IPS-18a (cell line): ENCODE results near the gene ENTPD7.
"Not testable (repeated sequence)": the region's sequence is repeated elsewhere in the genome, so short reads cannot be mapped to it uniquely, and the experiment has no call there.

Experiments used
- H3K27ac ChIP-seq: one replicate; pipeline ENCODE4 v1.5.1; 2013; ENCODE audit warnings: low read length
- H3K27me3 ChIP-seq: one replicate; pipeline ENCODE4 v1.6.1; 2013; ENCODE audit warnings: mild to moderate bottlenecking, low read length; ENCODE audit not compliant: control insufficient read depth, insufficient read depth
- H3K36me3 ChIP-seq: one replicate; pipeline ENCODE4 v1.6.1; 2013; ENCODE audit warnings: low read depth, low read length; ENCODE audit not compliant: control insufficient read depth
- H3K4me1 ChIP-seq: one replicate; pipeline ENCODE4 v1.6.1; 2013; ENCODE audit warnings: low read depth, low read length; ENCODE audit not compliant: control insufficient read depth
- H3K4me3 ChIP-seq: one replicate; pipeline ENCODE4 v1.5.1; 2013; ENCODE audit warnings: low read length
- H3K9ac ChIP-seq: one replicate; pipeline ENCODE4 v1.6.1; 2013; ENCODE audit warnings: mild to moderate bottlenecking, low read length, moderate library complexity
- H3K9me3 ChIP-seq: one replicate; pipeline ENCODE4 v1.6.1; 2013; ENCODE audit warnings: low read depth, low read length; ENCODE audit not compliant: control insufficient read depth

Gene ENTPD7

DNA sequence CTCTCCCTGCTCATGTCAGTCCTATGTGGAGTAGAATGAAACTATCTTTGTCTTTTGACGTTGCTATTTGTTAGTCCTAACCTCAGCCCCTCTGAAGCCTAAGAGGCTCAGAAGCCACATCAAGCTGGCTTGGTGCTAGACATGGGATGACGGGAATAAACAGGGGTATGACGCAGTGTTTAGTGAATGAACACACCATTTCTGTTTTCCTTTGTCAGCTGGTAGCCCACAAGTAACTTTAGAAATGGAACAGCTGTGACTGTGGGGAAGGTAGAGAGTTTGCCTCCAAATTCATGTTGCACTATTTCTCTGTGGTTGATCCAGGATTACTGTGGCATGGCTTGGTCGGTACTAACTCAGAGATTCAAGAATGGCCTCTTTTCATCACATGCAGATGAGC, 41.3 kb downstream of the ENTPD7 start:
- Histone ChIP-seq H3K27ac (no peak overlapping the region), H3K9me3 (no peaks in the 10 kb centered on the region), H3K9ac (no peak overlapping the region), H3K4me1 (no peaks in the 10 kb centered on the region), H3K27me3 (no peaks in the 10 kb centered on the region), H3K36me3 (peaks cover 36% of the 10 kb centered on the region), H3K4me3 (no peak overlapping the region)

GRCh38 chr10:99708428-99709012, 49.2 kb downstream of the ENTPD7 start:
- Histone ChIP-seq H3K27ac (no peak overlapping the region), H3K27me3 (no peaks in the 10 kb centered on the region), H3K4me1 (no peaks in the 10 kb centered on the region), H3K4me3 (no peak overlapping the region), H3K9me3 (no peaks in the 10 kb centered on the region), H3K36me3 (peaks cover 42% of the 10 kb centered on the region), H3K9ac (no peak overlapping the region)

GRCh38 chr10:99709480-99710229, 50.3 kb downstream of the ENTPD7 start:
- H3K9me3 ChIP-seq: no peaks in the 10 kb centered on the region
- H3K27ac ChIP-seq: no peak overlapping the region
- H3K36me3 ChIP-seq: peaks cover 46% of the 10 kb centered on the region

GRCh38 chr10:99711129-99711719, 51.9 kb downstream of the ENTPD7 start:
- no peak overlapping the region for H3K4me3 ChIP-seq
- no peaks in the 10 kb centered on the region for H3K9me3 ChIP-seq
- H3K4me1 ChIP-seq: no peaks in the 10 kb centered on the region
- peaks cover 49% of the 10 kb centered on the region for H3K36me3 ChIP-seq
- H3K27me3 ChIP-seq: no peaks in the 10 kb centered on the region
- no peak overlapping the region for H3K27ac ChIP-seq
- H3K9ac ChIP-seq: no peak overlapping the region

More at GRCh38 chr10:99709480-99710229, 50.3 kb downstream of the ENTPD7 start:
- Histone ChIP-seq H3K4me3 (no peak overlapping the region), H3K4me1 (no peaks in the 10 kb centered on the region), H3K9ac (no peak overlapping the region), H3K27me3 (no peaks in the 10 kb centered on the region)

DNA sequence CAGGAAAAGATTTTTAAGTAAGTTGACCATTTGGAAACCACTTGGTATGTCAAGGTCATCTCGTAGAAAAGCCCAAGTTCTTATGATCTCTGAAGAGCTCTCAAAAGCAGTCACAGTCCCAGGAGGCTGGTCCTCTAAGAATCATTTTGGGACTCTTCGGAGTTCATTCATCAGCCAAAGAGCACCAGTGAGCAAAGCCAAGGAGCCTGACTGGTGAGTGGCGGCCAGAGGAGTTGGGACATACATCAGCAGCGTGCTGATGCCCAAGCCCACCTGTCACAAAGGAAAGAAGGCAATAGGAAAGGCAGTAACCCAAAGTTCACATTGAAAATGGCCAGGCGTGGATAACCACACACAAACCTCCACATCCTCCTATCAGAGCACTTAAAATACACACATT, 55.1 kb downstream of the ENTPD7 start:
- Histone ChIP-seq H3K4me3 (no peak overlapping the region), H3K27ac (no peak overlapping the region), H3K27me3 (no peaks in the 10 kb centered on the region), H3K4me1 (no peaks in the 10 kb centered on the region), H3K9ac (no peak overlapping the region), H3K36me3 (peaks cover 59% of the 10 kb centered on the region), H3K9me3 (no peaks in the 10 kb centered on the region)

DNA sequence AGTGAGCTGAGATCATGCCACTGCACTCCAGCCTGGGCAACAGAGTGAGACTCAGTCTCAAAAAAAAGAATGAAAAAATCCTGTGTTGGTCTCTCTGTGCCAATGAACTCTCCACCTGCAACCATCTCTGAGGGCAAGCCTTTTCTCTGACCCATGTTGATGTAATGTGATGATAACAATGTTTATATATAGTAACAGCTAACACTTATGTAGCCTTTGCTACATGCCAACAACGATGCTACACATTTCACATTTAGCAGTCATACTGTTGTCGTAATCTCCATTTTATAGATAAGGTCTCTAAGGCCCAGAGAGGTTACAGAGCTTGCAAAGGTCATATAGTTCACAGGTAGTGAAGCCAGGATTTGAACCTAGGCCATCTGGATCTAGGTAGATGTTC, 61.1 kb downstream of the ENTPD7 start:
- H3K4me1 ChIP-seq: no peaks in the 10 kb centered on the region
- no peak overlapping the region for H3K27ac ChIP-seq
- H3K9me3 ChIP-seq: no peaks in the 10 kb centered on the region
- H3K36me3 ChIP-seq: peaks cover 60% of the 10 kb centered on the region
- no peaks in the 10 kb centered on the region for H3K27me3 ChIP-seq
- no peak overlapping the region for H3K9ac ChIP-seq
- H3K4me3 ChIP-seq: no peak overlapping the region

- Histone ChIP-seq H3K4me1 (no peaks in the 10 kb centered on the region), H3K27ac (no peak overlapping the region), H3K36me3 (peaks cover 25% of the 10 kb centered on the region), H3K4me3 (no peak overlapping the region), H3K27me3 (no peaks in the 10 kb centered on the region), H3K9ac (no peak overlapping the region), H3K9me3 (no peaks in the 10 kb centered on the region)
Observed at GRCh38 chr10:99730026-99730425, 70.7 kb downstream of the ENTPD7 start.

DNA sequence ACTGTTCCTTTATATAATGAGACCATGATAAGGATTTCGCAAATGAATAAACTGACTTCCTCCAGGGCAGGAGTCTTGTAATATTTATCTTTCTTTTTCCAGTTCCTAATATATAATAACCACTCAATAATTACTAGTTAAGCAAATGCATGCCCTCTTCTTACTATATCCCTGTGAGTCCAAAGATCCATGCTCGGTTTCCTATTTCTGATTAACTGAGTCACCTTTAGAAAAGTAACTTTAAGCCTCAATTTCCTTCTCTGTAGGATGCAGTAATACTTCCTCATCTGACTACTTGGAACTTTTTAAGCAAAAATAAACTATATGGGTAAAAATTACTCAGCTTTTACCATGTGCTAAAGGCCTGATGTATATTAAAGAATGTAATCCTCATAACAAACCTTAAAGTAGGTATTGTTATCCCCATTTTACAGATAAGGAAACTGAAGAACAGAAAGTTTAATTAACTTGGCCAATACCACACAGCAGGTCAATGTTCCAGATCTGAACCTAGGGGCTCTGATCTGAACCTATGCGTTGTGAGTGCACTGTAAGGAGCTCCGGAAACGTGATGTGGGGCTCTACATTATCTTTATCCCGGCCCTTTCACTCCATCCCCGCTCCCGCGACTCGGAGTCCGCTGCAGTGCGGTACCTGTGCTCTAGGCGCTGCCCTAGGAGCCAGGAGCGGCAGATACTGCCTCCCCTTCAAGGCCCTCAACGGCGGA, 72.2 kb downstream of the ENTPD7 start:
- H3K9ac ChIP-seq: peak overlapping the region; percentile 91
- H3K27ac ChIP-seq: peak overlapping the region; percentile 17
- H3K4me3 ChIP-seq: peak overlapping the region; percentile 90
- peaks cover 16% of the 10 kb centered on the region for H3K36me3 ChIP-seq
- H3K27me3 ChIP-seq: no peaks in the 10 kb centered on the region
- H3K9me3 ChIP-seq: no peaks in the 10 kb centered on the region
- no peaks in the 10 kb centered on the region for H3K4me1 ChIP-seq

GRCh38 chr10:99732033-99732842, 72.9 kb downstream of the ENTPD7 start, which contains the start of the genes COX15 and CUTC:
Gene COX15, minus strand, starts transcription at chr10:99732127. Its CDS starts 78 bp downstream, at chr10:99732049.
Gene CUTC, plus strand, starts transcription at chr10:99732234. Its CDS starts 115 bp downstream, at chr10:99732349.
- peaks cover 18% of the 10 kb centered on the region for H3K36me3 ChIP-seq
- H3K9me3 ChIP-seq: no peaks in the 10 kb centered on the region
- no peaks in the 10 kb centered on the region for H3K27me3 ChIP-seq
- peak within 1 kb of the TSS; percentile 91 for H3K9ac ChIP-seq
- peak within 1 kb of the TSS; percentile 57 for H3K27ac ChIP-seq
- H3K4me3 ChIP-seq: peak within 1 kb of the TSS; percentile 90
- H3K4me1 ChIP-seq: no peaks in the 10 kb centered on the region

- Histone ChIP-seq H3K4me3 (no peak overlapping the region), H3K9me3 (no peaks in the 10 kb centered on the region), H3K36me3 (peaks cover 17% of the 10 kb centered on the region), H3K4me1 (no peaks in the 10 kb centered on the region), H3K27ac (no peak overlapping the region), H3K9ac (no peak overlapping the region), H3K27me3 (no peaks in the 10 kb centered on the region)
Observed at GRCh38 chr10:99733366-99733765, 74.1 kb downstream of the ENTPD7 start.

DNA sequence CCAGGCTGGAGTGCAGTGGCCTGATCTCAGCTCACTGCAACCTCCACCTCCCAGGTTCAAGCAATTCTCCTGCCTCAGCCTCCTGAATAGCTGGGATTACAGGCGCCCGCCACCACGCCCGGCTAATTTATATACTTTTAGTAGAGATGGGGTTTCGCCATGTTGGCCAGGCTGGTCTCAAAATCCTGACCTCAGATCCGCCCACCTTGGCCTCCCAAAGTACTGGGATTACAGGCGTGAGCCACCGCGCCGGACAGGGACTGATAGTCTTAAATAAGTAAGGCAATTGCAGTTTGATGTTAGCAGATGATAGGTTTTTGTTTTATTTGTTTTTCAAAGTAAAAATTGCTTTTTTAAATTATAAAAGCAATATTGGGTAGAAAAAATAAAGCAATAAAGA, 74.8 kb downstream of the ENTPD7 start:
- H3K27ac ChIP-seq, H3K9ac ChIP-seq, H3K4me1 ChIP-seq, H3K9me3 ChIP-seq, H3K27me3 ChIP-seq, H3K4me3 ChIP-seq: not testable (repeated sequence)
- H3K36me3 ChIP-seq: peaks cover 17% of the 10 kb centered on the region
